ENCODE data around the gene MLIP.

DNA sequence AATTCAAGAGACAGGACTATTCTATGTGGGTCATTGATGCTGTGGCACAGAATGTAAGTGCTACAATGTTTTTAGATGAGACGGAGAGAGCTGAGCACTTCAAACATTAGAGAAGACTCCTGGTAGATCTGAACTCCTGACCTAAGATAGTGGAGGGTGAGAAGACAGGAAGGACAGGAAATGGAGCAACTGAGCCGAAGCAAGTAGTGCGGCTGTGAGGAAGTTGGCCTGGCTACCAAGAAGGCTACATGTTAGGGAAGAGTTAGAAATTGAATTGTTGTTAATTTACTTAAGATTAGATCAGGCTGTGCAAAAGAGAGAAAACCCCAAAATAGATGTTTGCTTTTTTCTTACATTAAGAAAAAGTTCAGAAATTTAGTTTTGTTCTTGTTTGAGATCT, 14.4 kb upstream of the MLIP start:
- TF ChIP-seq, protein P1, sequence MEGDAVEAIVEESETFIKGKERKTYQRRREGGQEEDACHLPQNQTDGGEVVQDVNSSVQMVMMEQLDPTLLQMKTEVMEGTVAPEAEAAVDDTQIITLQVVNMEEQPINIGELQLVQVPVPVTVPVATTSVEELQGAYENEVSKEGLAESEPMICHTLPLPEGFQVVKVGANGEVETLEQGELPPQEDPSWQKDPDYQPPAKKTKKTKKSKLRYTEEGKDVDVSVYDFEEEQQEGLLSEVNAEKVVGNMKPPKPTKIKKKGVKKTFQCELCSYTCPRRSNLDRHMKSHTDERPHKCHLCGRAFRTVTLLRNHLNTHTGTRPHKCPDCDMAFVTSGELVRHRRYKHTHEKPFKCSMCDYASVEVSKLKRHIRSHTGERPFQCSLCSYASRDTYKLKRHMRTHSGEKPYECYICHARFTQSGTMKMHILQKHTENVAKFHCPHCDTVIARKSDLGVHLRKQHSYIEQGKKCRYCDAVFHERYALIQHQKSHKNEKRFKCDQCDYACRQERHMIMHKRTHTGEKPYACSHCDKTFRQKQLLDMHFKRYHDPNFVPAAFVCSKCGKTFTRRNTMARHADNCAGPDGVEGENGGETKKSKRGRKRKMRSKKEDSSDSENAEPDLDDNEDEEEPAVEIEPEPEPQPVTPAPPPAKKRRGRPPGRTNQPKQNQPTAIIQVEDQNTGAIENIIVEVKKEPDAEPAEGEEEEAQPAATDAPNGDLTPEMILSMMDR (IDR thresholded peaks at IDR 0.05), result no peak
- TF ChIP-seq POLR2A (IDR thresholded peaks at IDR 0.05), result no peak

Data from Peyer's patch (tissue), 4 donors.